Measurements from ENCODE around the gene RCOR2. TPM values are rescaled to one million over a fixed set of nuclear protein-coding genes. Genes with fewer than 3 reads are reported as not detected.

RCOR2 gene
- polyA plus RNA-seq, 1 donor (not counting 4 experiments of a cell fraction or from before 2014, with no cell fraction given): 0.46 TPM

GRCh38 chr11:63871962-63872799 lies 44.8 kb downstream of the RCOR2 start:
- H3K4me3 ChIP-seq (ENCODE audit: control insufficient read depth in 2 of 3, extremely low read depth in 1 of 3, insufficient read depth in 2 of 3, low read depth in 1 of 3, low read length in 3 of 3): peak overlapping the region in 2 of 3 experiments; percentile 3 to 25
- dilution Hi-C loops (cut with MboI; ENCODE audit: extremely low pct_ligation_motif_present, low sequenced_read_pairs): no loop called here
- H3K79me2 ChIP-seq (ENCODE audit: control insufficient read depth, insufficient read depth, low read length): peaks cover 72% of the 10 kb centered on the region
- peak overlapping the region; percentile 76 for H3K4me2 ChIP-seq (ENCODE audit: control insufficient read depth, extremely low read depth, insufficient read depth, low read depth, low read length)
- H3K9me3 ChIP-seq (ENCODE audit: control insufficient read depth, low read depth, low read length): no peaks in the 10 kb centered on the region
- peak overlapping the region; percentile 49 for H3K27ac ChIP-seq (ENCODE audit: control insufficient read depth, insufficient read depth, low read length)
- H4K20me1 ChIP-seq (ENCODE audit: control insufficient read depth, extremely low read depth, insufficient read depth, low read length): peaks cover 38% of the 10 kb centered on the region
- H3K9me1 ChIP-seq (ENCODE audit: control insufficient read depth, extremely low read depth, insufficient read depth, low read length): peaks cover 14% of the 10 kb centered on the region
- no peak overlapping the region for H3K9ac ChIP-seq (ENCODE audit: control insufficient read depth, extremely low read depth, insufficient read depth, low read length)
- peak; percentile 54 for DNase-seq (ENCODE audit: low read depth, low spot score)
- H3K4me1 ChIP-seq (ENCODE audit: control insufficient read depth, extremely low read depth, insufficient read depth, low read length): peaks cover 37% of the 10 kb centered on the region
- TF ChIP-seq EZH2 (IDR thresholded peaks at IDR 0.05; ENCODE audit: low read length) (no peak), CTCF (optimal IDR thresholded peaks at IDR 0.05 in 1 of 3, IDR thresholded peaks at IDR 0.05 in 1 of 3, conservative IDR thresholded peaks at IDR 0.05 in 1 of 3; ENCODE audit: extremely low read depth in 1 of 3, insufficient read depth in 2 of 3, low read length in 3 of 3) (peak; percentile 15 to 61 (median 23))
- H2AFZ ChIP-seq (ENCODE audit: control insufficient read depth, low read length): no peak overlapping the region
- H3K36me3 ChIP-seq (ENCODE audit: control insufficient read depth in 2 of 2, extremely low read depth in 1 of 2, insufficient read depth in 2 of 2, low read length in 2 of 2): peaks cover 0 to 12% of the 10 kb centered on the region in 2 experiments
- no peaks in the 10 kb centered on the region for H3K27me3 ChIP-seq (ENCODE audit: control insufficient read depth, extremely low read depth, insufficient read depth, low read length)
- FAIRE-seq: peak; percentile 73

- TF ChIP-seq CTCF (optimal IDR thresholded peaks at IDR 0.05 in 1 of 3, IDR thresholded peaks at IDR 0.05 in 1 of 3, conservative IDR thresholded peaks at IDR 0.05 in 1 of 3; ENCODE audit: extremely low read depth in 1 of 3, insufficient read depth in 2 of 3, low read length in 3 of 3) (no peak), EZH2 (IDR thresholded peaks at IDR 0.05; ENCODE audit: low read length) (no peak)
- Histone ChIP-seq H2AFZ (ENCODE audit: control insufficient read depth, low read length) (no peak overlapping the region), H3K9me1 (ENCODE audit: control insufficient read depth, extremely low read depth, insufficient read depth, low read length) (peaks cover 14% of the 10 kb centered on the region), H3K9me3 (ENCODE audit: control insufficient read depth, low read depth, low read length) (no peaks in the 10 kb centered on the region), H4K20me1 (ENCODE audit: control insufficient read depth, extremely low read depth, insufficient read depth, low read length) (peaks cover 38% of the 10 kb centered on the region), H3K4me1 (ENCODE audit: control insufficient read depth, extremely low read depth, insufficient read depth, low read length) (peaks cover 40% of the 10 kb centered on the region), H3K27me3 (ENCODE audit: control insufficient read depth, extremely low read depth, insufficient read depth, low read length) (no peaks in the 10 kb centered on the region), H3K79me2 (ENCODE audit: control insufficient read depth, insufficient read depth, low read length) (peaks cover 66% of the 10 kb centered on the region), H3K9ac (ENCODE audit: control insufficient read depth, extremely low read depth, insufficient read depth, low read length) (no peak overlapping the region), H3K36me3 (ENCODE audit: control insufficient read depth in 2 of 2, extremely low read depth in 1 of 2, insufficient read depth in 2 of 2, low read length in 2 of 2) (peaks cover under 1 to 7% of the 10 kb centered on the region in 2 experiments), H3K4me2 (ENCODE audit: control insufficient read depth, extremely low read depth, insufficient read depth, low read depth, low read length) (no peak overlapping the region), H3K4me3 (ENCODE audit: control insufficient read depth in 2 of 3, extremely low read depth in 1 of 3, insufficient read depth in 2 of 3, low read depth in 1 of 3, low read length in 3 of 3) (no peak overlapping the region), H3K27ac (ENCODE audit: control insufficient read depth, insufficient read depth, low read length) (peak overlapping the region; percentile 10)
- dilution Hi-C loops (cut with MboI; ENCODE audit: extremely low pct_ligation_motif_present, low sequenced_read_pairs): no loop called here
- FAIRE-seq (no peak), DNase-seq (ENCODE audit: low read depth, low spot score) (no peak)
Measured at GRCh38 chr11:63870351-63871140, 46.4 kb downstream of the RCOR2 start.

Measured in keratinocyte (primary cell).